Thoracic aorta (tissue), 2 donors: ENCODE results near the gene MACROD1. TPM values are rescaled to one million over a fixed set of nuclear protein-coding genes. Genes with fewer than 3 reads are reported as not detected.

ENCODE experiments used
- ATAC-seq: fragments of 150-250 bp; one replicate; pipeline ENCODE4 v1.8.0; 2017; ENCODE audit warnings: low read depth; ENCODE audit not compliant: insufficient number of reproducible peaks, low FRiP score
- DNase-seq: peaks from one replicate; pipeline ENCODE4 v3.0.0-alpha.2; 2020; ENCODE audit warnings: low spot score
- H3K27ac ChIP-seq, 2 donors: fragments of 200-600 bp; sonication (generic); 1 replicate in 1 of 2; 2 replicates in 1 of 2; pipeline ENCODE4 v1.5.1; 2016; ENCODE audit warnings: mild to moderate bottlenecking in 2 of 2, moderate library complexity in 2 of 2
- H3K27me3 ChIP-seq: fragments of 200-600 bp; sonication (generic); replicated peaks from 2 replicates; pipeline ENCODE4 v1.6.0; 2016; ENCODE audit warnings: mild to moderate bottlenecking; ENCODE audit not compliant: insufficient read depth
- H3K36me3 ChIP-seq: fragments of 200-600 bp; sonication (generic); one replicate; pipeline ENCODE4 v1.5.1; 2016
- H3K4me1 ChIP-seq, 2 donors: fragments of 200-600 bp; sonication (generic); 1 replicate in 1 of 2; 2 replicates in 1 of 2; pipeline versions ENCODE4 v1.5.1 to v1.6.0; 2016; ENCODE audit warnings: low read depth in 2 of 2, mild to moderate bottlenecking in 1 of 2; ENCODE audit not compliant: control insufficient read depth in 1 of 2
- H3K4me3 ChIP-seq: fragments of 200-600 bp; sonication (generic); 2 replicates; pipeline ENCODE4 v1.5.1; 2016; ENCODE audit warnings: mild to moderate bottlenecking
- H3K9me3 ChIP-seq: fragments of 200-600 bp; sonication (generic); 2 replicates; pipeline ENCODE4 v1.5.1; 2016
- total RNA-seq, 2 donors: library from RNA; depleted of rRNA; stranded (reverse); fragments of >200 nt; gene quantifications; one replicate each; pipeline versions ENCODE4 v1.1.0 to v1.2.3, GENCODE V29; 2016
- TF ChIP-seq, protein P1 (sequence below): fragments of 200-600 bp; sonication (generic); IDR thresholded peaks from one replicate; pipeline ENCODE4 v1.5.1; 2019; ENCODE audit warnings: antibody characterized with exemption

The MACROD1 gene
- total RNA-seq, 2 donors from 2014 or later: 15.8 to 17.6 TPM

DNA sequence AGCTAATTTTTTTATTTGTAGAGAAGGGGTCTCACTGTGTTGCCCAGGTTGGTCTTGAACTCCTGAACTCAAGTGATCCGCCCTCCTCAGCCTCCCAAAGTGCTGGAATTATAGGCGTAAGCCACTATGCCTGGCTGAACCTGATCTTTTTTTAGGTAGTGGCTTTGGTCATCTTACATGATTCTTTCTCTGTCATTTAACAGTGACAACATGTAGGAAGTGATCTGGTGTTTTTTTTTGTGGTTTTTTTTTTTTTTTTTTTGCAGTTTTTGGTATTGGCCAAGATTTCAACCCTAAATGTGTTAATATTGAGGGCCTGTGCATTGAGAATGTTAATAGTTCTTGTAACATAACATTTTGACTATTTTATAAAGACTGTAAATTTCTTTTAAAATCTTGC lies 32.6 kb upstream of the MACROD1 start:
- DNase-seq (no peak), ATAC-seq (no peak)
- Histone ChIP-seq H3K4me3 (no peak overlapping the region), H3K36me3 (peaks cover 87% of the 10 kb centered on the region), H3K4me1 (no peaks in the 10 kb centered on the region), H3K27me3 (no peaks in the 10 kb centered on the region), H3K9me3 (no peaks in the 10 kb centered on the region), H3K27ac (no peak overlapping the region)
- TF ChIP-seq, protein P1, sequence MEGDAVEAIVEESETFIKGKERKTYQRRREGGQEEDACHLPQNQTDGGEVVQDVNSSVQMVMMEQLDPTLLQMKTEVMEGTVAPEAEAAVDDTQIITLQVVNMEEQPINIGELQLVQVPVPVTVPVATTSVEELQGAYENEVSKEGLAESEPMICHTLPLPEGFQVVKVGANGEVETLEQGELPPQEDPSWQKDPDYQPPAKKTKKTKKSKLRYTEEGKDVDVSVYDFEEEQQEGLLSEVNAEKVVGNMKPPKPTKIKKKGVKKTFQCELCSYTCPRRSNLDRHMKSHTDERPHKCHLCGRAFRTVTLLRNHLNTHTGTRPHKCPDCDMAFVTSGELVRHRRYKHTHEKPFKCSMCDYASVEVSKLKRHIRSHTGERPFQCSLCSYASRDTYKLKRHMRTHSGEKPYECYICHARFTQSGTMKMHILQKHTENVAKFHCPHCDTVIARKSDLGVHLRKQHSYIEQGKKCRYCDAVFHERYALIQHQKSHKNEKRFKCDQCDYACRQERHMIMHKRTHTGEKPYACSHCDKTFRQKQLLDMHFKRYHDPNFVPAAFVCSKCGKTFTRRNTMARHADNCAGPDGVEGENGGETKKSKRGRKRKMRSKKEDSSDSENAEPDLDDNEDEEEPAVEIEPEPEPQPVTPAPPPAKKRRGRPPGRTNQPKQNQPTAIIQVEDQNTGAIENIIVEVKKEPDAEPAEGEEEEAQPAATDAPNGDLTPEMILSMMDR: no peak

DNA sequence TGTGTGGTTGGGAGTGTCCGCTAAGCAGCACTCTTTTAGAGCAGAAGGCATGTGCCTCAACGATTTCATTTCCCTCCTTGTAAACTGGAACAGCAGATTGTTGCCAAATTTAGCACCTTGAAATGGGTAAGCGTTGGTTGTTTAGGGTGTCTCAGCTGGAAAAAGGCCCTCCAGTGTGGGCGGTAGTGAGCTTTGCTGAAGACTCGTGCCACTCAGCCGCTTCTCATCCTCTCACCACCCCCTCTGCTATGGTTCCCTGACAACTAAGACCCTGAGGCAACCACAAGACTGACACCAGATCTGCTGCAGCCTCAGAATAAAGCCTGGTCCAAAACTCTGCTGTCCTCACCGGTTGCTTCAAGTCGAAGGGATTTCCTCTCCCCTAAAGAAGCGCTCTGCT lies 30.7 kb upstream of the MACROD1 start:
- ATAC-seq (no peak), DNase-seq (no peak)
- Histone ChIP-seq H3K4me3 (no peak overlapping the region), H3K27ac (no peak overlapping the region), H3K36me3 (peaks cover 82% of the 10 kb centered on the region), H3K27me3 (no peaks in the 10 kb centered on the region), H3K9me3 (no peaks in the 10 kb centered on the region), H3K4me1 (no peaks in the 10 kb centered on the region)
- TF ChIP-seq, protein P1: no peak

DNA sequence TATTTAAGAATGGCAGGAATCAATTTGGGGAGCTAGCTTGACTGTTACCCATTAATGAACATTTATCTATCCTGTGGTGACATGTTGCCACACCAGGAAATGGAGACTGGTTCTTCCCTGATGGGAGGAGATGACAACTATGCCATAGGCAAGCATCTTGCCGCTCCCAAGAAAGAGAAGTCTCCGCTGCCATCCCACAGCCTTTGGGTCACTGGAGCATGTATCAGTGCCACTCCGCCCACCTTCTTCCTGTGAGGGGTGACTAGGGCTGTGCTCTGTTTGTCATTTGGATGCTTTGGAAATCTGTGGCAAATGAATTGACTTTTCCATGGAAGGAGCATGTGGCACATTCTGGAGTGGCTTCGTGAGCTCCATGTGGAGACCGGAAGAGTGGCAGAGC lies 26.5 kb upstream of the MACROD1 start:
- H3K4me1 ChIP-seq: peaks cover 0 to 11% of the 10 kb centered on the region in 2 donors
- TF ChIP-seq, protein P1: no peak
- ATAC-seq (no peak), DNase-seq (no peak)
- H3K4me3 ChIP-seq: no peak overlapping the region
- no peaks in the 10 kb centered on the region for H3K27me3 ChIP-seq
- H3K36me3 ChIP-seq: peaks cover 55% of the 10 kb centered on the region
- no peak overlapping the region for H3K27ac ChIP-seq
- no peaks in the 10 kb centered on the region for H3K9me3 ChIP-seq

DNA sequence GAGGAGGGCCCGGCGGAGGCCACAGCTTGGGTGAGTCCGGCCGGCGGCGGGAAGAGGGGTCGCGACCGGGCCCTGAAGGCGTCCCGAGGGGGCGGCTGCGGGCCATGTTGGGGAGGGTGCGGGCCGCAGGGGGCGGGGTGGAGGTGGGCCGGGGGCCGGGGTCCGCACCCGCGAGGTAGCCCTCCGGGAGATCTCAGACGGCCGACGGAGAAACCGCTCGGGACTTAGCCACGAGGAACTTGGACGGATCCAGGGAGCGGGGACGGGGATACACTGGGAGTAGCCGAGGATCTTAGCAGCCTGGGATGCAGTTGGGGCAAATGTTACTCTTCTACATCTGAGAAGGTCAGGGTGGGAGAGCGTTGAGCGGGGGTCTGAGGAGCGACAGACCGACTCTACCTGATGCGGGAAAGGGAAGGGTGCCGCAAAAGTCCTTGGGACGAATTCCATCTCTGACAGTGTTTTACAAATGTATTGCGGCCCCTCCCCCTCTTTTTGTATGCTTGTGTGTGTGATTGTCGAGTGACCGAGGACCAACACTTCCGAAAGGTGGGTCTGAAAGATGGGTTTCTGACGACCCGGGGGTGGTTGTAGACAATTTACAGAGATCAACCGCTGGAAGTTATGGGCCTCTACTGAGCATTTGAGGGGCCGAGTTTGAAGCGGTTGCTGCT lies 20.7 kb upstream of the MACROD1 start:
- no peaks in the 10 kb centered on the region for H3K9me3 ChIP-seq
- H3K27ac ChIP-seq: peak overlapping the region; percentile 41 to 49
- H3K27me3 ChIP-seq: no peaks in the 10 kb centered on the region
- DNase-seq (no peak), ATAC-seq (no peak)
- no peak overlapping the region for H3K4me3 ChIP-seq
- TF ChIP-seq, protein P1: no peak
- H3K4me1 ChIP-seq: peaks cover 16 to 41% of the 10 kb centered on the region in 2 donors
- peaks cover 11% of the 10 kb centered on the region for H3K36me3 ChIP-seq

DNA sequence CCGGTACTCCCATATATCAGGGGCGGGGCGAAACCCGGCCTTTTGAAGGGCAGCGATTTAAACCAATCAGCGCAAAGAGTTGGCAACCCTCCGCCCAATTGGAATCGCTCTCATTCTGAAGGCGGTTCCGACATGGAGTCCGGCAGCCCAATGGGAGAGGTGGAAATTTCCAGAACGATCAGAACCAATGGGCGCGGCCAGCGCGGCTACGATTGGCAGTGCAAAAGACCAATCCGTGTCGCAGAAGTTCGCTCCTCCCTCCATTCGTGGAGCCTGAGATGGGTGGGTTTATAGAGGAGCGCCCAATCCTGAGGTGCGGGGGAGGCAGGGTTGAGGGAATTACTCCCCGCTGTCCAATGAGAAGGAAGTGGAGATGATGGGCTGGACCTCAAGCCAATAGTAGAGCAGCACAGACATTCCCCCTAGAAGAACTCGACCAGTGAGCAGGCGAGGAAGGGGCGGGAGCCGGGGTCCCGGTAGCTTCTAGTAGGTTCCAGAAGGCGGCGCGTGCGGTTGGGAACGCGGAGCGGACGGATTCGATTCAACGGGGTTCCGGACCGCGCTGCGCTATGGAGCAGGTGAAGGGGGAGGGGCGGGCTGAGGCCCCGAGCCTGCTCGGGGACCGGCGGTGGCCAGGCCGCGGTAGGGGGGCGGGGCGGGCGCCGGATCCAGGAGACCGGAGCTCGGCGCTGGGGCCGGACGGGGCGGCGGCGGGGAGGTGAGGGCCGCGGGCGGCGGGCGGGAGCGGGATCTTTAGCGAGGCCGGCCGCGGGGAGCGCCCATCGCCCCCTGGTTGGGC lies 20.0 kb upstream of the MACROD1 start, which contains the start of gene STIP1:
Gene STIP1 (plus strand): TSS at position 479 of the 799 bp plus-strand sequence. CDS start 91 bp downstream, at position 570.
- peak; percentile 97 for ATAC-seq
- Histone ChIP-seq H3K4me1 (peaks cover 21 to 47% of the 10 kb centered on the region in 2 donors), H3K36me3 (peaks cover 7% of the 10 kb centered on the region), H3K4me3 (peak within 1 kb of the TSS; percentile 77), H3K27ac (peak within 1 kb of the TSS; percentile 85 to 94), H3K27me3 (no peaks in the 10 kb centered on the region), H3K9me3 (no peaks in the 10 kb centered on the region)
- TF ChIP-seq, protein P1: peak; percentile 36
- peak; percentile 99 for DNase-seq
